GM18498 (cell line): ENCODE data around the gene MED22.
"Not testable (repeated sequence)": the region's sequence is repeated elsewhere in the genome, so short reads cannot be mapped to it uniquely, and the experiment has no call there.

ENCODE experiments used
- ATAC-seq: cut with Tn5 transposase; IDR thresholded peaks from one replicate; pipeline ENCODE4 v1.9.1; 2021; ENCODE audit warnings: mild to moderate bottlenecking, moderate library complexity; ENCODE audit not compliant: unreplicated experiment

Gene MED22

DNA sequence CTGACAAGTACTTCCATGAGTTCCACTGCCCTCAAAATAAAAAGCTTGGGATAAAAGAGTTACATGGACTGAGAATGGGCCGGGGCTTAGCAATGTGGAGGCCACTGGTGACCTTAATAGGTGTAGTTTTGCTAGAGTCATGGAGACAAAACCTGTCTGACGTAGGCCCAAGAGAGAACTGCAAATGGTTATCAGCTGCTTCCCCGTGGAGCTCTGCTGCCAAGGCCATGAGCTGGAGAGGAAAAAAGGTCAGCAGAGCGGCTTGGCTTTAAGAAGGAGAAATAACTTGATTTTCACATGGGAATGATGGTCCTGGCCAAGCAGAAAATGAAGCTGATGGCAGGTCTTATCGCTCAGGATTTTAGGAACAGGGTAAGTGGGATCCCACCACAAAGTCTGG, 8.3 kb downstream of the MED22 start:
- no peak for ATAC-seq

DNA sequence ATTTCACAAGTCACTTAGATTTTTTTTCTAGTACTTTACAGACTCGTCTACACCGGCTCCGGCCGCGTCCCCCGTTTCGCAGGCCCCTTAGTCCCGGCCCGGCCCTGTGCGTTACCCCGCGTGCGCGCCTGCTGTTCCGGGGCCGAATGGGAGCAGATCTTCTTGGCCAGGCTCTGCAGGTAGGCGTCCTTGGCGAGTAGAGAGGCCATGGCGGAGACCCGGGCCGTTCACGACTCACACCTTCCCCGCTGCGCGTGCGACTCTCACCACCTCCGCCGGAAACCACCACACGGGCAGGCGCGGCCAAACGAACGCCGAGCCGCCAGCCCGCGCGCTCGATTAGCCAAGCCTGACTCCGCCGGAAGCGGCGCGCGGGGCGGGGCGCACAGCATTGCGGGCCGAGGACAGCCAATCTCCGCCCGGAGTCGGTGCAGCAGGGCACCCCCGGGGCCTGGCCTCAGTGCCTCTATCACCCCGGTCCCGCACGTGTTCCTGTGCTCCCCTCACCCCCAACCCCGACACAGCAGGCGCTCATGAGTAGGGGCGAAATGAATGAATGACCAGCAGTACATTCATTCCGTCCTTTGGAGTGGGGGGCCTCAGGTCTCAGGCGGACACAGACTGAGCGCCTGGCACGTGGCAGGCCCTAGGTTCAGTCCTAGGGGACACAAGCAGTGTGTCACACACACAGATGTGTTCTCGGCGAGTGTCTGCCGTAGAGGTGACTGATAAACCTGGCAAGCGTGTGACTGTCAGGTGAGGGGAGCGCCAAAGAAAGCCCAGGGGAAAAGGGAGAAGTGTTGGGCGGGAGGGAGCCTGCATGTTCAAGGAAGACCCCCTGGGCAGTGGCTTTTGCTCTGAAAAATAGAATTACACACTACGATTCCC, 11.8 kb downstream of the MED22 start, which contains the start of gene SURF6:
SURF6 (minus strand) TSS at position 265 of the 888 bp plus-strand sequence; CDS start at position 209, 56 bp downstream.
- ATAC-seq: peak; percentile 88

DNA sequence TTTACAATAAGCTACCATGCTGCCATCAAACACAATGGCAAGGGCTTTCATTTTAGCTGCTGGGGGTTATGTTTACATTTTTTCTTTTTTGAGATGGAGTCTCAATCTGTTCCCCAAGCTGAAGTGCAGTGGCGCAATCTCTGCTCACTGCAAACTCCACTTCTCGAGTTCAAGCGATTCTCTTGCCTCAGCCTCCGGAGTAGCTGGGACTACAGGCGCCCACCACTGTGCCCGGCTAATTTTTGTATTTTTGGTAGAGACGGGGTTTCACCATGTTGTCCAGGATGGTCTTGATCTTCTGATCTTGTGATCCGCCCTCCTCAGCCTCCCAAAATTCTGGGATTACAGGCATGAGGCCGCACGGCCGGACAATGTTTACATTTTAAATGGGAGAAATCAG, 13.0 kb downstream of the MED22 start:
- ATAC-seq: not testable (repeated sequence)

DNA sequence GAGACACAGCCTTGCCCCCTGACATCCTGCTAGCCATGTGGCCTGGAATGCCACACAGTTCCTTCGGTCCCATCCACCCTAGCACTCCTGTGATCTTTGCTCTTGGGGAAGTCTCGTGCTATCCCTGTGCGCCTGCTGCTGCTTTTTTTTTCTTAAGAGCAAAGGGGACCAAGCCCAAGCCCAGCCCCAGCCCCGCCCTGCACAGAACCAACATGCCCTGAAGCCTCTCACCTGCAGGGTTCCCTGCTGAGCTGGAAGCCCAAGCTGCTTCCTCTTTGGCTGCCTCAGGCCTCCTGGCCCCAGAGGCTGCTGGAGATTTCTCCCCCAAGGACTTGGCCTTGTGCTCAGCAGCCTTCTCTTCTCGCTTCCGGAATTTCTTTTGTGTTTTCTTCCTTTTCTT, 13.8 kb downstream of the MED22 start:
- no peak for ATAC-seq

DNA sequence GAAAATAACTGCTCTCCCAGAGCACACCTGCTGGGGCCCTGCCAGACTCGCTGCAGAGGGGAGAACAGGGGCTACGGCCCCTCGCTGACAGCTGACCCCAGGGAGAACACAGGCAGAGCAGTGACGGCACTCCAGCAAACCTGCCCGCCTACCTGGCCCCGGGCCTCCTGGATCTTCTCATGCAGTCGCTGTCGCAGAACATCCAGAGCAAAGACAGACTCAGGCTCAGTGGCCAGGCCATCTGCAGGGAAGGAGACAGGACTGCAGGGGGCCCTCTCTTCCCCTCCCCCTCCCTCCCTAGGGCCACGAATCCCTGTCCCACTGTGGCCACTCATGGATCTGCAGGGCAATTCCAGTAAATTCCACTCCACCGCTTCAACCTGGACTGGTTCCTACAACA, 14.4 kb downstream of the MED22 start:
- ATAC-seq: no peak

DNA sequence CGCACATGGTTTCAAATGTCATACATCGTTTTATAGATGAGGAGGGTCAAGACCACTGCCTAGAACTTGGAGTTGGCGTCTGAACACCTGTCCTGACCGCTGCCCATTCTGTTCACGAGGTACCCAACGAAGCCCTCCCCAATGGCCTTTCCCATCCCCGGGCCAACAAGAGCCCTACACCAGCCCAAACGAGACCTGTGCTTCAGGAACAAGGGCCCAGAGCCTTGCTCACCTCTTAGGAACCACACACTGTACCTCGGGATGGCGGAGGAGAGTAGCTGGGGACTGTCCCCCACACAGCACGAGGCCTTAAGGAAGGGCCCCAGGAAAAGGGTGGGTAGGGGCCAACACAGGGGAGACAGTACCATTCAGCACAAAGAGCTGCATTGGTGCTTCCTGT, 14.9 kb downstream of the MED22 start:
- ATAC-seq: no peak

DNA sequence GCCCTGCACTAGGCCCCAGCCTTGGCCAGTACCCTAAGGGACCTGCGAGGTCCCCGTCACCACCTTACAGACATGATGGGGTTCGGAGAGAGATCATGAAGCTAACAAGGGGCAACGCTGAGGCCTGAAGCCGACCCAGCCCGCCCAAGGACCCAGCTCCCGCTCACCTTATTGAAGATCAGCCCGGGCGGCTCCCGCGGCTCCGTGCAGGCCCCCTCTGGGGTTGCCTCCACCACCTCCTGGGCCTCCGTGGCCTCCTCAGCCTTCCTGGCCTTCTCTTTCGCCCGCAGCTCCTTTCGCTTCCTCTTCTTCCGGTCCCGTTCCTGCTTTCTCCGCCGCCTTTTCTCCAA, 15.6 kb downstream of the MED22 start:
- ATAC-seq: no peak

DNA sequence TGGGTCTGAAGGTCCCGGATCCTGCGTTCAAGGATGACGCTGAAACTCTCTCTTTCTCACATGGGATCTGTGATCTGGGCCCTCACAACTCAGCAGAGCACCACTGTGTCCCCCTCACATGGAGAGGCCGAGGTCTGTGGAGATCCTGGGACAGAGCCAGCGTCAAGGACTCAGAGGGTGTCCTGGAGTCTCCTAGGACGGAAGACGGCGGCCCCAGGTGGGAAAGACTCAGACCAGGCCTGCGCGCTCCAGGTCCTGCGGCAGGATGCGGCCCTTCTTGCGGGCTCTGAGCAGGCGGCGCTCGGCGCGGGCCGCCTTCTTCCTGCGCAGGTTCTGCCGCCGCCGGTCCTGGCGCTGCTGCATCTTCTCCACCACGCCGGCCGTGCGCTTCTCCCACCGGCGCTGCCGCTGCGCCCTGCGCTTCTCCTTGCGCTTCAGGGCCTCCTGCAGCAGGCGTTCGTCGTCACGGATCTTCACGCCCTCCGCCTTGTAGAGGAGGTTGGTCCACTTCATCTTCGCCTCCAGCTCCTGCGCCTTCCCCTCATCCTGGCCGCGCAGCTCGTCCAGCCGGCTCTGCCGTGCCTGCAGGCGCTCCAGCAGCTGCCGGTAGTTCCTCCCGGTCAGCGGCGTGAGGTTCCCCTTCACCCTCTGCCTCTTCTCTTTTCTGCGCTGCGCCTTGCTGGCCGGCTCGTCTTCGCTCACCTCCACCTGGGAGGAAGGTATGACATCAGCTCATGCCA, 16.1 kb downstream of the MED22 start:
- ATAC-seq: no peak

DNA sequence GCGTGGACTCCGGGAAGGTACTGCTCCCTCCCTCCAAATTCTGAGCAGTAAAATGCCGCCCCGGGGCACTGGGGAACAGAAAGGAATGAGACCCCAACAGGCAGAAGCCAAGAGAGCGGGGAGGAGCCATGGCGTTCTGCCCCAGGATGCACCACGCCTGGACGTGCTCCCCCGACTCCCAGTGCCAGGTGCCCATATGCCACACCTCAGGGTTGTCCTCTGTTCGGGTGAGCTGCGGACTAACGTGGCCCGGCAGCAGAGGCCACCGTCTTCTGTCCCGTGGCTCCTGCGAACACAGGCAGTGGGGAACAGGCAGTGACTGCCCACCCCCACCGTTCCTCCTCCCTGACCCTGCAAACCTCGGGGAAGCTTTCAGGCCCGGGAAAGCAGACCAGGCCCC, 16.7 kb downstream of the MED22 start:
- ATAC-seq: no peak

DNA sequence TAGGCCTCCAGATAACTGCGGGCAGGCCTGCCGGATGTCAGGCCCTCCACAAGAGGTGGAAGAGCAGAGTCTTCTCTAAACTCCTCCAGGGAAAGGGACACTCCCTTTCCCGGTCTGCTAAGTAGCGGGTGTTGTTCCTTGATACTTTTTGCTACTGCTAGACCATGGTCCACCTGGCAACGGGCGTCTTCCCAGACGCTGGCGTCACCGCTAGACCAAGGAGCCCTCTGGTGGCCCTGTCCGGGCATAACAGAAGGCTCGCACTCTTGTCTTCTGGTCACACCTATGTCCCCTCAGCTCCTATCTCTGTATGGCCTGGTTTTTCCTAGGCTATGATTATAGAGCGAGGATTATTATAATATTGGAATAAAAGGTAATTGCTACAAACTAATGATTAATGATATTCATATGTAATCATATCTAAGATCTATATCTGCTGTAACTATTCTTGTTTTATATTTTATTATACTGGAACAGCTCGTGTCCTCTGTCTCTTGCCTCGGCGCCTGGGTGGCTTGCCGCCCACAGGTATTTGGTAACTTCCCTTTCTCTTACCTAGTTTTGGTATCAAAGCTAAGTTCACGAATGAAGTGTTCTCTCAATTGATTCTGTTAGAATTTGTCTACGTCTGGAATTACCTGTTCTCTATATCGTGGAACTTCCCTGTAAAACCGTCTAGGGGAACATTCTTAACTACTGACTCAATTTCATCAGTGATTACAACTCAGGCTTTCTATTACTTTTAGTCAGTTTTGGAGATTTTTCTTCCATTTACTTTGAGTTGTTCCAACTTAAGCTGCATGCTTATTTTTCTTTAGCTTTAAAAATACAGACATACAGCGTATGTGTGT, 18.4 kb downstream of the MED22 start:
- not testable (repeated sequence) for ATAC-seq

DNA sequence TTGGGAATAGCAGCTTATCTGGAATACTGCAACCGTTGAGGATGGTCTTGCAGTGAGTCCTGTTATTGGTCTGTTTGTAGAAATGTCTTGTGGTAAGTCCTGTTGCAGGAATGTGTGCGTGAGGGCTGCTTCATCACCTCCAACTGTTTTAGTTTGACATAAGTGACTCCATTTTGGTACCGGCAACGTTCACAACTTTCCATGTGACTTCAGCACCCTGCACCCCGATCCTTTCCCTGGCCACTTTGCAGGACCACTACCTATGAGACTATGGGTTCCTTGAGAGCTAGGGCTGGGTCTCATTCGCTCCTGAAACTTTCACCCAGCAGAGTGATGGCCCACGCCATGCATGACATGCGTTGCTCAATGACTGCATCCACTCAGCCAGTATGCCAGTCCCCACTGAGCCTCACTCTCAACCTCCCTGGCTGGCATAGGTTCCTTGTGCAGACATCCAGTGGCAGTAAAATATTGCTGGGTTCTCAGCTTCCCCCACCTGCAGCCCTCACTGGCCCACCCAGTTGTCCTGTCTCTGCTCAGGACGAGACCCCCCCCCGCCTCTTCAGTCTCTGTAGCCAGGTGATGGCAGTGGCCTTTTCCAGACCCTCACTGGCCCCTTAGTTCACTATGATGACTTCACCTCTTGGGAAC, 20.0 kb downstream of the MED22 start:
- ATAC-seq: no peak

DNA sequence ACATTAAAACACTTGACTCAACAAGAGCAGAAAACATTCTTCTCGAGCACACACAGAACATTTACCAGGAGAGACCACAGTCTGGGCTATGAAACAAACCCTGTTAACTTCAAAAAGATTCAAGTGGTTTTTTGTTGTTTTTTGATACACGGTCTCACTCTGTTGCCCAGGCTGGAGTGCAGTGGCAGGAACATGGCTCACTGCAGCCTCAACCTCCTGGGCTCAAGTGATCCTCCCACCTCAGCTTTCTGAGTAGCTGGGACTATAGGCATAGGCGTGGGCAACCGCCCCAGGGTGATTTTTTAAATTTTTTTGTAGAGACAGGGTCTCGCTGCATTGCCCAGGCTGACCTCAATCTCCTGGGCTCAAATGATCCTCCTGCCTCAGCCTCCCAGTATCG, 20.9 kb downstream of the MED22 start:
- ATAC-seq: not testable (repeated sequence)

DNA sequence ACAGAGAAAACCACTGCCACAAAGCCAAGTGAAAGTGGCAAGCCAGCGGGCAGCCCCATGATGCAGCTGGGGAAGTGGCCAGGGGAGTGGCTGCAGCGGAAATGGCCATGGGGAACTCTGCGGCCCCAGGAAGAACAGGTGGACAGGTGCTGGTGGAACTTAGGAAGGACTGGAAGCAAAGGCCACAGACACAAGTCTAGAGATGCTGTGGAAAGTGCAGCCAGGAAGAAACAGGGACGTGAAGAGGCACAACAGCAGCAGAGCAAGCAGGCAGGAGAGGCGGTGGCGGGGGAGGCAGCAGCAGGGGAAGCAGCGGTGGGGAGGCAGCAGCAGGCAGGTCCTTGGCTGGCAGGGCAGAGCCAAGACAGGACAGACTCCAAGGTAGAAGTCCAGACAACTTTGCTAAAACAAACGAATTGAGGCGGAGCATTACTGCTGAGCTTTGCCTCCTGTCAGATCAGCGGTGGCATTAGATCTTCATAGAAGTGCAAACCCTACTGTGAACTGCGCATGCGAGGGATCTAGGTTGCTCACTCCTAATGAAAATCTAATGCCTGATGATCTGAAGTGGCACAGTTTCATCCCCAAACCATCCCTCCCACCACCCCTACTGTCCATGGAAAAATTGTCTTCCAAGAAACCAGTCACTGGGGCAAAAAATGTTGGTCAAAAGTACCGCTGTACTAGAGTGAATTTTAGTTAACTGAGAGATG, 23.8 kb downstream of the MED22 start:
- ATAC-seq: no peak

DNA sequence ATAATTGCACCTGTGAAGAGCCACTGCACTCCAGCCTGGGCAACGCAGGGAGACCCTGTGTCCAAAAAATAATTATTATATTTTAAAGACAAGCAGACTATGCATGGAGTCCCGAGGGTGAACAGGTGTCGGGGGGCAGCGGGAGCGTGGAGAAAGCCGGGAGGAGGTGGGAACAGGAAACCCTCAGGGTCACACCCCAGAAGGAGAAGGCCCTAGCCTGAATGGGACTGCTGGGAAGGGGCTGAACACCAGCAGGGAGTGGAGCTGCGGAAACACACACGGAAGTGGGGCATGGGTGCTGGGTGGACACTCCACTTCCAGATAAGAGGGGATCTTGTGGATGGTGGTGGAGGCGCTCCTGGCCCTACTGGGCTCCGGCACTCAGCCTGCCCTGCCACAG, 24.7 kb downstream of the MED22 start:
- no peak for ATAC-seq

DNA sequence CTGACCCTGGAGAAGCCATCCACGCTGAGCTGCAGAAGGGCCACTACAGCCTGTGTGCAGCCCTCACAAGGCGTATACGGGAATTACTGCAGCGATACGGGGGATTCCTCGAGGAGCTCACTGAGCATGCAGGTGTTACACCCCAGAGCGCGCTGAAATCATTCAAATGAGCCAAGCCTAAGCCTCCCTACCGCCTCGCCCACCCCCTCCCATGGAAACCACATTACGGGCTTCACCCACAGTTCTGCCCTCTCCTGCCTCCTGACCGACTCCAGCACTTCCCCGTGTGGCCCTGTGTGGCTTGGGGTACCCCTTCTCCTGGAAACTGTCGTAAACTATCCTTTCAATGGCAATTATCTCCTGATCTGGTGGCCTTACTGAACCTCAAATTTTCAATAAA, 25.2 kb downstream of the MED22 start:
- ATAC-seq: no peak

DNA sequence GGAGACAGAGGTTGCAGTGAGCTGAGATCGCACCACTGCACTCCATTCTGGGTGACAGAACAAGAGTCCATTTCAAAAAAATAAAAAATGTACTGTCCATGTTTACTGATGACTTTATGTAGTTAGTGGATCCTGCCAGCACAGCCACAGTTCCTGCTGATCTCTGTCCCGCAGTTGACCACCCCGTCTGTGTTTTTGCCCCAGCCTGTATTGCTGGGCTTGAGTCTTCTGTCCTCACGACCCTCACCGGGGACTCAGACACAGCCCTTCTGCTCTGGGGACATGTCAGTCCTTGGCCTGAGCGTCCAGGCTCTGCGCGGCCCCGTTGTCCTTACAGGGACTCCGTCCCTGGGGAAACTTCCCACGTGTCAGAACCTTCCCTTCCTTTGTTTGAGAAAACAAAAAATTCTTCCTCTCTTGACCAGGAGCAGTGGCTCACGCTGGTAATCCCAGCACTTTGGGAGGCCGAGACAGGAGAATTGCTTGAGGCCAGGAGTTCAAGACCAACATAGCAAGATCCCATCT, 26.5 kb downstream of the MED22 start:
- ATAC-seq: no peak

DNA sequence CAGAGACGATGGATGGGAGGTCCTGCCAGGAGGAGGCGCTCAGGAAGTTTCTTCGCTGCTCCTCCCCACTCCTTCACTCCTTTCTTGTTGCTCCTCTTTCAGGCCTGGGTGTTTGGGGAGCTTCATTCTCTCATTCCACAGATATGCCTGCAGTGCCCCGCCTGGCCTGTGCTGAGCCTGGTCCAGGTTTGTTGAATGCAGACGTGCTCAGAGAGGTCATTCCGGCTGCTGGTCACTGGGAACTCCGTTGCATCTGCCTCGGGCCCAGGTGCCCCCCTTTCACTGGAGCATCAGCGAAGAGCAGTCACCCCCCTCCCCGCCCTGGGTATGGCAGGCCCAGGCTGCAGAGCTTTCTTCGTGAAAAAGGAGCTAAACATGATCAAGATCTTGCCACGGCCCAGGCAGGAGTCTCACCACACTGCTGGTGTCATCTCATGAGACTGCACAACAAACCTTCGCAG, 27.5 kb downstream of the MED22 start:
- ATAC-seq: no peak

DNA sequence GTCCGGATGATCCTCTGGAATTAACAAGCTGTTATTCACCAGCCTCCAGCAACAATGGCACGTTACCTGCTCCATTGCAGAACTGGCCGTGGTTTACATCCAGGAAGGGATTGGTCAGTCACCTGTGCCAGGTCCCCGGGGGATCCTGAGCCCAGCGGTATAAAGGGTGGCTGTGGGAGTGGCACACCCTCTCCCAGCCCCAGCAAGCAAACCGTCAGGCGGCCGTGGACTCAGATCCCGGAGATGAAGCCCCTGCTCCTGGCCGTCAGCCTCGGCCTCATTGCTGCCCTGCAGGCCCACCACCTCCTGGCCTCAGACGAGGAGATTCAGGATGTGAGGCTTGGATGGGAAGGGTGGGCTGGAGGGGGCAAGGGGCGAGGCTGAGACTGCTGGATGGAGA, 30.4 kb downstream of the MED22 start:
- not testable (repeated sequence) for ATAC-seq

DNA sequence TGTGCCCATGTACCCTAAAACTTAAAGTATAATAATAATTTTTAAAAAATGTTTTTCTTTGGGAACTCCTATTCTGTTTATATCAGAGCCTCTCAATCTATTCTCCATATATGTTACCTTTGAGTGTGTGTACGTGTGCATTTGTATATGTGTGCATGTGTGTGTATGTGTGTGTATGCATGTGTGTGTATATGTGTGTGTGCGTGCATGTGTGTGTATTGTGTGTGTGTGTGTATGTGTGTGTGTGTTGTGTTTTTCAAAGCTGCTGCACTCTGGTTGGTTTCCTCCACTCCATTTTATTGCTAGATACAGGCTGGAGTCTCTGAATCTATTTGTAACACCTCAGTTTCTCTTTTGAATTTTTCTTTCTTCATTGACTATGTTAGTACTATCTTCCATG, 31.9 kb downstream of the MED22 start:
- ATAC-seq: no peak

DNA sequence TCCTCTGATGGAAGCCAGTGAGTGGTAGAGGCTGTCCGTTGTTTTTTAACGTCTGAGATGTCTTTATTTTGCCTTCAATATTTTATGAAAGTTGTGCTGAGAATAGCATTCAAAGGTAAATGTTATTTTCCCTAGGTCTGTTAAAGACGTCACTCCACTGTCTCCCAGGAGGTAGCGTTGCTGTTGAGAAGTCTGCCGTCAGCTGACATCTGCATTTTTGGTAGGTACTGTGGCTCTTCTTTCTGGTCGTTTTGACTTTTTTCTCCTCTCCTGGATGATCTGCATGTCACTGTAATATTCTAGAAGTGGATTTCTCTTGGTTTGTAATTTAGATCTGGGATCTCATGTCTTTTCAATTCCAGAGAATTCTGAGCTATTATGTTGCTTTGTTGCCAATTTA, 38.3 kb downstream of the MED22 start:
- no peak for ATAC-seq
